ENCODE data around the gene TNFAIP2.

TNFAIP2 gene

DNA sequence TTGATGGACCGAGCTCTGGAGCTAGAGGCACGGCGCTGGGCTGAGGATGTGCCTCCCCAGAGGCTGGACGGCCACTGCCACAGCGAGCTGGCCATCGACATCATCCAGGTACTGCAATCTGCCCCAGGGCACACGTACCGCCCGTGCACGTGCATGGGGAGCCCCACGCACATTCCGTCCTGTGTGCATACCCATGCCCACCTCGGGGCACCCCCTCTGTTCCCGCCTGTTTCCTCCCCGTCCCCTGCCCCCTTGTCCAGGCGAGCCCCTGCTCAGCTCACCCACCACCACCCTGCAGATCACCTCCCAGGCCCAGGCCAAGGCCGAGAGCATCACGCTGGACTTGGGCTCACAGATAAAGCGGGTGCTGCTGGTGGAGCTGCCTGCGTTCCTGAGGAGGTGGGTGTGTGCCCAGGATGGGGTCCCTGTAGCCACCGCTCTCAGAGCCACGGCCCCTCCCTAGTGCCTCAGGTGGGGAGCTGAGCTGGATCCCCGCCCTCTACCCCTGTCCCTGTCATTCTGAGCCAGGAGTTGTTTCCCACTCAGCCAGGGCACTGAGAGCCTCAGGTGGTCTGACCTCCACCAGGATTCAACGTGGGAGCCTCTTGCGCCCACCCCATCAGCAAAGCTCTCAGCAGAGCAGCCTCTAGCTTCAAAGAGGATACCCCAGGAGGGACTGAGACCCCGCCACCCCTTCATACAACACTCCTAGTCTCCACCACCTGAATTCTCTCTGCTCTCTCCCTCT is 6.9 kb downstream of the TNFAIP2 start:
- H3K27me3 ChIP-seq (ENCODE audit: insufficient read depth, low read length): peaks cover 13% of the 10 kb centered on the region; the same call in 1 of the 2 replicates
- H3K4me3 ChIP-seq (ENCODE audit: low read depth, low read length, poor library complexity, severe bottlenecking): no peak overlapping the region
- no peaks in the 10 kb centered on the region for H3K36me3 ChIP-seq (ENCODE audit: insufficient read depth, low read length)
- no peaks in the 10 kb centered on the region for H4K20me1 ChIP-seq (ENCODE audit: insufficient read depth, low read length)
- H3K9me2 ChIP-seq (ENCODE audit: low read depth, low read length): no peaks in the 10 kb centered on the region
- H3K4me2 ChIP-seq (ENCODE audit: low read length): no peak overlapping the region
- H2AFZ ChIP-seq (ENCODE audit: low read length): no peak overlapping the region
- no peak overlapping the region for H3K9ac ChIP-seq (ENCODE audit: low read length)
- H3K4me1 ChIP-seq (ENCODE audit: insufficient read depth, low read length, severe bottlenecking): no peaks in the 10 kb centered on the region
- H3K79me2 ChIP-seq (ENCODE audit: insufficient read depth, low read length): no peaks in the 10 kb centered on the region
- TF ChIP-seq, protein P1, sequence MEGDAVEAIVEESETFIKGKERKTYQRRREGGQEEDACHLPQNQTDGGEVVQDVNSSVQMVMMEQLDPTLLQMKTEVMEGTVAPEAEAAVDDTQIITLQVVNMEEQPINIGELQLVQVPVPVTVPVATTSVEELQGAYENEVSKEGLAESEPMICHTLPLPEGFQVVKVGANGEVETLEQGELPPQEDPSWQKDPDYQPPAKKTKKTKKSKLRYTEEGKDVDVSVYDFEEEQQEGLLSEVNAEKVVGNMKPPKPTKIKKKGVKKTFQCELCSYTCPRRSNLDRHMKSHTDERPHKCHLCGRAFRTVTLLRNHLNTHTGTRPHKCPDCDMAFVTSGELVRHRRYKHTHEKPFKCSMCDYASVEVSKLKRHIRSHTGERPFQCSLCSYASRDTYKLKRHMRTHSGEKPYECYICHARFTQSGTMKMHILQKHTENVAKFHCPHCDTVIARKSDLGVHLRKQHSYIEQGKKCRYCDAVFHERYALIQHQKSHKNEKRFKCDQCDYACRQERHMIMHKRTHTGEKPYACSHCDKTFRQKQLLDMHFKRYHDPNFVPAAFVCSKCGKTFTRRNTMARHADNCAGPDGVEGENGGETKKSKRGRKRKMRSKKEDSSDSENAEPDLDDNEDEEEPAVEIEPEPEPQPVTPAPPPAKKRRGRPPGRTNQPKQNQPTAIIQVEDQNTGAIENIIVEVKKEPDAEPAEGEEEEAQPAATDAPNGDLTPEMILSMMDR (IDR thresholded peaks at IDR 0.05; ENCODE audit: low read length): no peak
- no peak for TF ChIP-seq EZH2 (IDR thresholded peaks at IDR 0.05; ENCODE audit: borderline replicate concordance, low read length)
- H3K27ac ChIP-seq (ENCODE audit: low read depth, low read length, poor library complexity, severe bottlenecking): no peak overlapping the region
- H3F3A ChIP-seq (ENCODE audit: insufficient read depth, low read length): no peaks in the 10 kb centered on the region
- H3K9me3 ChIP-seq (ENCODE audit: low read length): no peaks in the 10 kb centered on the region

- no peaks in the 10 kb centered on the region for H3K9me3 ChIP-seq (ENCODE audit: low read length)
- H3K79me2 ChIP-seq (ENCODE audit: insufficient read depth, low read length): no peaks in the 10 kb centered on the region
- no peak overlapping the region for H3K27ac ChIP-seq (ENCODE audit: low read depth, low read length, poor library complexity, severe bottlenecking)
- peaks cover 9% of the 10 kb centered on the region; the same call in 1 of the 2 replicates for H3K27me3 ChIP-seq (ENCODE audit: insufficient read depth, low read length)
- no peak overlapping the region for H3K9ac ChIP-seq (ENCODE audit: low read length)
- H3K4me1 ChIP-seq (ENCODE audit: insufficient read depth, low read length, severe bottlenecking): no peaks in the 10 kb centered on the region
- H3K9me2 ChIP-seq (ENCODE audit: low read depth, low read length): no peaks in the 10 kb centered on the region
- no peak for TF ChIP-seq EZH2 (IDR thresholded peaks at IDR 0.05; ENCODE audit: borderline replicate concordance, low read length)
- TF ChIP-seq, protein P1 (IDR thresholded peaks at IDR 0.05; ENCODE audit: low read length): no peak
- no peaks in the 10 kb centered on the region for H3F3A ChIP-seq (ENCODE audit: insufficient read depth, low read length)
- no peak overlapping the region for H3K4me3 ChIP-seq (ENCODE audit: low read depth, low read length, poor library complexity, severe bottlenecking)
- no peaks in the 10 kb centered on the region for H4K20me1 ChIP-seq (ENCODE audit: insufficient read depth, low read length)
- no peaks in the 10 kb centered on the region for H3K36me3 ChIP-seq (ENCODE audit: insufficient read depth, low read length)
- no peak overlapping the region for H2AFZ ChIP-seq (ENCODE audit: low read length)
- H3K4me2 ChIP-seq (ENCODE audit: low read length): no peak overlapping the region
Observed at GRCh38 chr14:103130965-103131364, 7.7 kb downstream of the TNFAIP2 start.

- no peaks in the 10 kb centered on the region for H3K9me2 ChIP-seq (ENCODE audit: low read depth, low read length)
- H4K20me1 ChIP-seq (ENCODE audit: insufficient read depth, low read length): no peaks in the 10 kb centered on the region
- H3K4me3 ChIP-seq (ENCODE audit: low read depth, low read length, poor library complexity, severe bottlenecking): no peak overlapping the region
- H3K27me3 ChIP-seq (ENCODE audit: insufficient read depth, low read length): peaks cover 9% of the 10 kb centered on the region; the same call in 1 of the 2 replicates
- H2AFZ ChIP-seq (ENCODE audit: low read length): no peak overlapping the region
- no peaks in the 10 kb centered on the region for H3K4me1 ChIP-seq (ENCODE audit: insufficient read depth, low read length, severe bottlenecking)
- H3K79me2 ChIP-seq (ENCODE audit: insufficient read depth, low read length): no peaks in the 10 kb centered on the region
- H3F3A ChIP-seq (ENCODE audit: insufficient read depth, low read length): no peaks in the 10 kb centered on the region
- H3K4me2 ChIP-seq (ENCODE audit: low read length): no peak overlapping the region
- no peaks in the 10 kb centered on the region for H3K36me3 ChIP-seq (ENCODE audit: insufficient read depth, low read length)
- H3K9me3 ChIP-seq (ENCODE audit: low read length): no peaks in the 10 kb centered on the region
- no peak overlapping the region for H3K27ac ChIP-seq (ENCODE audit: low read depth, low read length, poor library complexity, severe bottlenecking)
- TF ChIP-seq, protein P1 (IDR thresholded peaks at IDR 0.05; ENCODE audit: low read length): no peak
- TF ChIP-seq EZH2 (IDR thresholded peaks at IDR 0.05; ENCODE audit: borderline replicate concordance, low read length): no peak
- H3K9ac ChIP-seq (ENCODE audit: low read length): no peak overlapping the region
Observed at GRCh38 chr14:103131580-103131979, 8.3 kb downstream of the TNFAIP2 start.

Measured in OCI-LY1 (cell line).